ENCODE results near the gene CELA2A.

DNA sequence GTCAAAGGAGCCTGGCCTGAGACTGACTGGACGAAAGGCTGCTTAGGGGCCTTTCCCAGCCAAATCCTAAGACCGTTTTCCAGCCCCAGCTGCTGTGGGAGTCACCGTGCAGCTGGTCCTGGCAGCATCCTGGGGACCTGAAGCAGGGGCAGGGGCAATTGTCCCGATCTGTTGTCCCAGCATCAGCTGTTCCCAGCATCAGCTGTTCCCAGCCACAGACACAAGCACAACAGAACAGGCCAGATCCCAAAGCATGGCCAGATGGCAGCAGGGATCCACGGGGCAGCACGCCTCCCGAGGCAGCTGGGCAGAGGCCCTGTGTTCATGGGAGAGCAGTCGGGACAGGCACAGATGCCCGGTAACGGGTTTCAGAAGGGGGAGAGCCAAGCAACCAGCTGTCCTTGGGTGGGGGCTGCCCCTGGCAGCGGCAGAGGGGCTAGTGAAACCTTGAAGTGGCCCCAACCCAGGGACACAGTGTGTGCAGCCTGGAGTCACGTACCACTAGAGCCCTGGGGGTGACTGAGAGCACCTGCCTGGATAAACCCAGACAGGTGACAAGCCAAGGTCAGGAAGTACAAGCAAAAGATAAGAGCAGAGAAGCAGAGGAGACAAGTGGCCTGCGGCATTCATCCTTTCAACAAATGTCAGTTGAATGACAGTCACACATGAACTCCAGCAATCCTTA lies 32.7 kb downstream of the CELA2A start:
- TF ChIP-seq, protein P1, sequence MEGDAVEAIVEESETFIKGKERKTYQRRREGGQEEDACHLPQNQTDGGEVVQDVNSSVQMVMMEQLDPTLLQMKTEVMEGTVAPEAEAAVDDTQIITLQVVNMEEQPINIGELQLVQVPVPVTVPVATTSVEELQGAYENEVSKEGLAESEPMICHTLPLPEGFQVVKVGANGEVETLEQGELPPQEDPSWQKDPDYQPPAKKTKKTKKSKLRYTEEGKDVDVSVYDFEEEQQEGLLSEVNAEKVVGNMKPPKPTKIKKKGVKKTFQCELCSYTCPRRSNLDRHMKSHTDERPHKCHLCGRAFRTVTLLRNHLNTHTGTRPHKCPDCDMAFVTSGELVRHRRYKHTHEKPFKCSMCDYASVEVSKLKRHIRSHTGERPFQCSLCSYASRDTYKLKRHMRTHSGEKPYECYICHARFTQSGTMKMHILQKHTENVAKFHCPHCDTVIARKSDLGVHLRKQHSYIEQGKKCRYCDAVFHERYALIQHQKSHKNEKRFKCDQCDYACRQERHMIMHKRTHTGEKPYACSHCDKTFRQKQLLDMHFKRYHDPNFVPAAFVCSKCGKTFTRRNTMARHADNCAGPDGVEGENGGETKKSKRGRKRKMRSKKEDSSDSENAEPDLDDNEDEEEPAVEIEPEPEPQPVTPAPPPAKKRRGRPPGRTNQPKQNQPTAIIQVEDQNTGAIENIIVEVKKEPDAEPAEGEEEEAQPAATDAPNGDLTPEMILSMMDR (IDR thresholded peaks at IDR 0.05): no peak
- TF ChIP-seq POLR2A (IDR thresholded peaks at IDR 0.05) (no peak), EP300 (IDR thresholded peaks at IDR 0.05) (no peak)

All from tibial nerve (tissue), 4 donors.